Measurements from ENCODE around the gene BNC1.
"Not testable (repeated sequence)": the region's sequence is repeated elsewhere in the genome, so short reads cannot be mapped to it uniquely, and the experiment has no call there.

The BNC1 gene

GRCh38 chr15:83292317-83292716 is 7.9 kb upstream of the BNC1 start:
- DNase-seq = no peak

GRCh38 chr15:83290236-83290635 is 5.8 kb upstream of the BNC1 start:
- no peak for DNase-seq

- DNase-seq = no peak
These were observed 4.7 kb upstream of the BNC1 start for GRCh38 chr15:83289160-83289559.

GRCh38 chr15:83288381-83288801 is 3.9 kb upstream of the BNC1 start:
- DNase-seq = no peak

- DNase-seq = no peak
These were observed 3.1 kb upstream of the BNC1 start for GRCh38 chr15:83287541-83288027.

GRCh38 chr15:83285979-83286553 is 1.6 kb upstream of the BNC1 start:
- no peak for DNase-seq

GRCh38 chr15:83285284-83285978 is 967 bp upstream of the BNC1 start:
- no peak for DNase-seq

GRCh38 chr15:83283813-83284558 is 478 bp downstream of the BNC1 start:
- no peak for DNase-seq

- no peak for DNase-seq
These were observed 1.2 kb downstream of the BNC1 start for GRCh38 chr15:83283138-83283812.

- DNase-seq = no peak
These were observed 1.7 kb downstream of the BNC1 start for GRCh38 chr15:83282776-83283137.

GRCh38 chr15:83282141-83282540 is 2.3 kb downstream of the BNC1 start:
- no peak for DNase-seq

- no peak for DNase-seq
These were observed 6.3 kb downstream of the BNC1 start for GRCh38 chr15:83278191-83278590.

GRCh38 chr15:83276661-83277060 is 7.8 kb downstream of the BNC1 start:
- no peak for DNase-seq

- DNase-seq = no peak
These were observed 9.1 kb downstream of the BNC1 start for GRCh38 chr15:83275412-83275811.

GRCh38 chr15:83270176-83270575 is 14.3 kb downstream of the BNC1 start:
- DNase-seq = no peak

- DNase-seq = no peak
These were observed 16.3 kb downstream of the BNC1 start for GRCh38 chr15:83268147-83268546.

GRCh38 chr15:83262594-83263315 is 21.7 kb downstream of the BNC1 start:
- DNase-seq = no peak

GRCh38 chr15:83262181-83262580 is 22.3 kb downstream of the BNC1 start:
- not testable (repeated sequence) for DNase-seq

GRCh38 chr15:83250781-83251180 is 33.7 kb downstream of the BNC1 start:
- no peak for DNase-seq

GRCh38 chr15:83249030-83249343 is 35.5 kb downstream of the BNC1 start:
- no peak for DNase-seq

- DNase-seq = no peak
These were observed 36.1 kb downstream of the BNC1 start for GRCh38 chr15:83248151-83249029.

GRCh38 chr15:83243634-83244033 is 40.8 kb downstream of the BNC1 start:
- DNase-seq = no peak
